A673 (cell line): Measurements from ENCODE around the gene UGT1A7. TPM values are rescaled to one million over a fixed set of nuclear protein-coding genes. Genes with fewer than 3 reads are reported as not detected.
A peak's percentile ranks its signal among the peaks of the same experiment; 100 is the strongest.

ENCODE experiments used
- BruUV-seq: library from RNA; stranded (reverse); fragments of 400-500 nt; replicated peaks from 2 replicates; lab custom pipeline; 2021; lab: Mats Ljungman, UMichigan
- CTCF ChIA-PET: fragments of 300-600 bp; sonication (Branson Sonifier 250); formaldehyde crosslinking; loops from one replicate; lab custom pipeline; 2022; ENCODE audit warnings: antibody characterized with exemption; lab: Charles Lee
- POLR2A ChIA-PET: fragments of 300-600 bp; sonication (Branson Sonifier 250); formaldehyde crosslinking; loops from one replicate; lab custom pipeline; 2022; ENCODE audit warnings: antibody characterized with exemption; ENCODE audit not compliant: low non-redundant PET; lab: Charles Lee
- DNase-seq: peaks from one replicate; pipeline ENCODE4 v3.0.0-alpha.2; 2015; ENCODE audit warnings: low spot score
- H3K27ac ChIP-seq: fragments of 200-600 bp; sonication (generic); 2 replicates; pipeline ENCODE4 v1.5.1; 2016; ENCODE audit warnings: mixed run types, low read depth, mild to moderate bottlenecking, mixed read lengths, antibody characterized with exemption, low read length; ENCODE audit not compliant: poor library complexity, severe bottlenecking
- H3K27me3 ChIP-seq: fragments of 200-600 bp; sonication (generic); replicated peaks from 2 replicates; pipeline ENCODE4 v1.6.1; 2017; ENCODE audit warnings: mixed run types, low read depth, mild to moderate bottlenecking, mixed read lengths, antibody characterized with exemption, low read length; ENCODE audit not compliant: insufficient read depth, poor library complexity
- H3K36me3 ChIP-seq: fragments of 200-600 bp; sonication (generic); 2 replicates; pipeline ENCODE4 v1.6.1; 2016; ENCODE audit warnings: mixed run types, mild to moderate bottlenecking, mixed read lengths, antibody characterized with exemption, low read length; ENCODE audit not compliant: insufficient read depth, poor library complexity, severe bottlenecking
- H3K4me1 ChIP-seq: fragments of 200-600 bp; sonication (generic); 2 replicates; pipeline ENCODE4 v1.6.1; 2017; ENCODE audit warnings: mixed run types, mild to moderate bottlenecking, mixed read lengths, antibody characterized with exemption, low read length; ENCODE audit not compliant: insufficient read depth, poor library complexity, severe bottlenecking
- H3K4me3 ChIP-seq: fragments of 200-600 bp; sonication (generic); 2 replicates; pipeline ENCODE4 v1.5.1; 2016; ENCODE audit warnings: low read depth, mixed run types, mild to moderate bottlenecking, mixed read lengths, low read length; ENCODE audit not compliant: poor library complexity, severe bottlenecking
- H3K9me3 ChIP-seq: fragments of 200-600 bp; sonication (generic); 2 replicates; pipeline ENCODE4 v1.6.1; 2016; ENCODE audit warnings: mixed run types, low read depth, mild to moderate bottlenecking, mixed read lengths, antibody characterized with exemption, low read length; ENCODE audit not compliant: poor library complexity, severe bottlenecking
- CTCF ChIP-seq: fragments of 300-800, 200-600 bp; sonication (generic); conservative IDR thresholded peaks from 2 replicates; pipeline ENCODE4 v1.5.1; 2017; ENCODE audit warnings: low read depth, mild to moderate bottlenecking, antibody characterized with exemption, low read length, moderate library complexity, mixed read lengths
- EZH2 ChIP-seq: fragments of 200-600 bp; sonication (generic); IDR thresholded peaks from 2 replicates; pipeline ENCODE4 v1.6.1; 2017; ENCODE audit warnings: borderline replicate concordance, low read depth, mild to moderate bottlenecking, mixed read lengths, antibody characterized with exemption, low read length; ENCODE audit not compliant: poor library complexity, severe bottlenecking
- intact Hi-C: fragments of 100-400 bp; cut with micrococcal nuclease; formaldehyde crosslinking; loops from one replicate; pipeline ENCODE4 v1.10.0; 2022; ENCODE audit not compliant: unreplicated experiment
- total RNA-seq: library from RNA; stranded (reverse); gene quantifications from 2 replicates; pipeline ENCODE4 v1.2.3, GENCODE V29; 2021

Gene UGT1A7
- total RNA-seq, 1 experiment from 2014 or later, result not detected

- no peak for DNase-seq
- Histone ChIP-seq H3K9me3 (no peaks in the 10 kb centered on the region), H3K36me3 (no peaks in the 10 kb centered on the region), H3K4me1 (no peaks in the 10 kb centered on the region), H3K27ac (no peak overlapping the region), H3K4me3 (no peak overlapping the region), H3K27me3 (no peaks in the 10 kb centered on the region)
- ChIA-PET CTCF (no interaction called here), POLR2A (no interaction called here)
- BruUV-seq, result no TSS peak
- no peak for TF ChIP-seq EZH2
- TF ChIP-seq CTCF, result no peak
- intact Hi-C loops, result no loop called here
Observed at GRCh38 chr2:233803994-233804393, 122.3 kb downstream of the UGT1A7 start.

GRCh38 chr2:233807215-233807865 lies 125.6 kb downstream of the UGT1A7 start:
- no peaks in the 10 kb centered on the region for H3K4me1 ChIP-seq
- intact Hi-C loops, result no loop called here
- CTCF ChIA-PET, result no interaction called here
- H3K9me3 ChIP-seq, result no peaks in the 10 kb centered on the region
- POLR2A ChIA-PET, result no interaction called here
- H3K27ac ChIP-seq, result no peak overlapping the region
- TF ChIP-seq EZH2, result no peak
- TF ChIP-seq CTCF, result peak; percentile 29; the same call in 1 of the 2 replicates
- no peak for DNase-seq
- no TSS peak for BruUV-seq
- no peaks in the 10 kb centered on the region for H3K27me3 ChIP-seq
- H3K4me3 ChIP-seq, result no peak overlapping the region
- no peaks in the 10 kb centered on the region for H3K36me3 ChIP-seq

- no peaks in the 10 kb centered on the region for H3K36me3 ChIP-seq
- no peak for DNase-seq
- no peaks in the 10 kb centered on the region for H3K4me1 ChIP-seq
- no peak overlapping the region for H3K4me3 ChIP-seq
- H3K27me3 ChIP-seq, result no peaks in the 10 kb centered on the region
- TF ChIP-seq EZH2, result no peak
- no peak for TF ChIP-seq CTCF
- BruUV-seq, result no TSS peak
- POLR2A ChIA-PET, result no interaction called here
- H3K27ac ChIP-seq, result no peak overlapping the region
- CTCF ChIA-PET, result no interaction called here
- no peaks in the 10 kb centered on the region for H3K9me3 ChIP-seq
- intact Hi-C loops, result no loop called here
Observed at GRCh38 chr2:233807966-233808935, 126.5 kb downstream of the UGT1A7 start.
